AG04449 (cell line): ENCODE data around the gene SORCS1.

ENCODE experiments used
- CTCF ChIA-PET: fragments of 350-600 bp; formaldehyde crosslinking; extraction: SDS; loops from one replicate; lab custom pipeline; 2021; ENCODE audit warnings: antibody characterized with exemption; lab: Yijun Ruan, JAX
- POLR2A ChIA-PET: fragments of 400-600, 350-600 bp; formaldehyde crosslinking; extraction: SDS; loops from one replicate; lab custom pipeline; 2020; ENCODE audit warnings: antibody characterized with exemption, inconsistent platforms; lab: Yijun Ruan, JAX
- DNase-seq: peaks from one replicate; pipeline ENCODE4 v3.0.0-alpha.2; 2010; ENCODE audit warnings: low read depth, low spot score
- H3K4me3 ChIP-seq: 2 replicates; pipeline ENCODE4 v1.5.1; 2011; ENCODE audit warnings: low read depth, mild to moderate bottlenecking, control low read depth, low read length
- CTCF ChIP-seq: IDR thresholded peaks from one replicate; pipeline ENCODE4 v1.5.1; 2011; ENCODE audit warnings: mild to moderate bottlenecking, moderate library complexity, low read length, control low read depth, inconsistent platforms; ENCODE audit not compliant: insufficient read depth; ENCODE audit errors: missing control alignments

SORCS1 gene

GRCh38 chr10:106746868-106747267 is 417.6 kb downstream of the SORCS1 start:
- ChIA-PET CTCF (interaction anchor here (1.0 kb wide), 1 partner anchor 41 kb away, joined by 3 read pairs; no protein-coding TSS in a partner anchor), POLR2A (no interaction called here)
- DNase-seq = no peak
- no peak for TF ChIP-seq CTCF
- H3K4me3 ChIP-seq = no peak overlapping the region

- H3K4me3 ChIP-seq = no peak overlapping the region
- TF ChIP-seq CTCF = no peak
- ChIA-PET CTCF (no interaction called here), POLR2A (no interaction called here)
- no peak for DNase-seq
Observed at GRCh38 chr10:106741006-106741530, 423.4 kb downstream of the SORCS1 start.

- ChIA-PET POLR2A (no interaction called here), CTCF (no interaction called here)
- no peak for DNase-seq
- H3K4me3 ChIP-seq = no peak overlapping the region
- TF ChIP-seq CTCF = no peak
Observed at GRCh38 chr10:106740071-106740470, 424.4 kb downstream of the SORCS1 start.

GRCh38 chr10:106734220-106734619 is 430.3 kb downstream of the SORCS1 start:
- ChIA-PET POLR2A (no interaction called here), CTCF (no interaction called here)
- no peak for TF ChIP-seq CTCF
- no peak for DNase-seq
- H3K4me3 ChIP-seq = no peak overlapping the region

GRCh38 chr10:106728232-106728631 is 436.3 kb downstream of the SORCS1 start:
- CTCF ChIA-PET = no interaction called here
- no peak overlapping the region for H3K4me3 ChIP-seq
- no peak for TF ChIP-seq CTCF
- no peak for DNase-seq
- POLR2A ChIA-PET = no interaction called here

- TF ChIP-seq CTCF = no peak
- no peak for DNase-seq
- no peak overlapping the region for H3K4me3 ChIP-seq
- POLR2A ChIA-PET = no interaction called here
- CTCF ChIA-PET = no interaction called here
Observed at GRCh38 chr10:106727170-106727569, 437.3 kb downstream of the SORCS1 start.
